ENCODE data around the gene E2F4. TPM values are rescaled to one million over a fixed set of nuclear protein-coding genes. Genes with fewer than 3 reads are reported as not detected.

E2F4 gene
- total and polyA plus RNA-seq, 7 donors = 22.6 to 106 (median 46.6) TPM

- intact Hi-C loops (cut with DNase I) = no loop called here
- Histone ChIP-seq H3K4me1 (peaks cover 48% of the 10 kb centered on the region), H3K27ac (peak overlapping the region; percentile 93), H3K4me3 (no peak overlapping the region), H3K27me3 (ENCODE audit: insufficient read depth in 3 of 3, low read length in 2 of 3) (no peaks in the 10 kb centered on the region), H3K9me3 (no peaks in the 10 kb centered on the region), H3K36me3 (ENCODE audit: insufficient read depth in 1 of 2, low read depth in 1 of 2) (peaks cover 0 to 20% of the 10 kb centered on the region in 2 donors)
- no peak for TF ChIP-seq CTCF (IDR thresholded peaks at IDR 0.05)
- 52 to 62% (median 54%) methylated on average over 10 to 18 of the region's 18 CpGs for WGBS, 3 donors
- ATAC-seq (no peak), DNase-seq (peak in 1 of 2 donors; percentile 8)
These were observed 25.8 kb upstream of the E2F4 start for GRCh38 chr16:67166110-67166547.

- peak overlapping the region; percentile 97 for H3K27ac ChIP-seq
- no peak for DNase-seq
- WGBS, 3 donors = 73 to 88% (median 83%) methylated on average over 5 of the region's 5 CpGs
- H3K9me3 ChIP-seq = no peaks in the 10 kb centered on the region
- intact Hi-C loops (cut with DNase I) = no loop called here
- H3K4me3 ChIP-seq = no peak overlapping the region
- TF ChIP-seq CTCF (IDR thresholded peaks at IDR 0.05) = no peak
- H3K27me3 ChIP-seq (ENCODE audit: insufficient read depth in 3 of 3, low read length in 2 of 3) = no peaks in the 10 kb centered on the region
- ATAC-seq = no peak
- H3K36me3 ChIP-seq (ENCODE audit: insufficient read depth in 1 of 2, low read depth in 1 of 2) = peaks cover 0 to 20% of the 10 kb centered on the region in 2 donors
- H3K4me1 ChIP-seq = peaks cover 43% of the 10 kb centered on the region
These were observed 25.3 kb upstream of the E2F4 start for GRCh38 chr16:67166598-67167168.

- 78 to 92% (median 85%) methylated on average over 7 of the region's 7 CpGs for WGBS, 3 donors
- ATAC-seq (no peak), DNase-seq (peak in 1 of 2 donors; percentile 12)
- peaks cover 0 to 20% of the 10 kb centered on the region in 2 donors for H3K36me3 ChIP-seq (ENCODE audit: insufficient read depth in 1 of 2, low read depth in 1 of 2)
- H3K27me3 ChIP-seq (ENCODE audit: insufficient read depth in 3 of 3, low read length in 2 of 3) = no peaks in the 10 kb centered on the region
- TF ChIP-seq CTCF (IDR thresholded peaks at IDR 0.05) = no peak
- H3K4me1 ChIP-seq = peaks cover 40% of the 10 kb centered on the region
- H3K4me3 ChIP-seq = no peak overlapping the region
- H3K9me3 ChIP-seq = no peaks in the 10 kb centered on the region
- peak overlapping the region; percentile 97 for H3K27ac ChIP-seq
- intact Hi-C loops (cut with DNase I) = no loop called here
These were observed 24.4 kb upstream of the E2F4 start for GRCh38 chr16:67167588-67167987.

GRCh38 chr16:67169011-67169451 is 22.9 kb upstream of the E2F4 start:
- DNase-seq (no peak), ATAC-seq (no peak)
- intact Hi-C loops (cut with DNase I) = no loop called here
- peak overlapping the region; percentile 73 for H3K4me3 ChIP-seq
- no peak for TF ChIP-seq CTCF (IDR thresholded peaks at IDR 0.05)
- peak overlapping the region; percentile 97 for H3K27ac ChIP-seq
- no peaks in the 10 kb centered on the region for H3K27me3 ChIP-seq (ENCODE audit: insufficient read depth in 3 of 3, low read length in 2 of 3)
- 39 to 47% (median 42%) methylated on average over 9 of the region's 9 CpGs for WGBS, 3 donors
- H3K4me1 ChIP-seq = peaks cover 38% of the 10 kb centered on the region
- H3K9me3 ChIP-seq = no peaks in the 10 kb centered on the region
- peaks cover 0 to 20% of the 10 kb centered on the region in 2 donors for H3K36me3 ChIP-seq (ENCODE audit: insufficient read depth in 1 of 2, low read depth in 1 of 2)
